Gastrocnemius medialis (tissue), 4 donors: ENCODE data around the gene GRID2. TPM values are rescaled to one million over a fixed set of nuclear protein-coding genes. Genes with fewer than 3 reads are reported as not detected.

ENCODE experiments used
- ATAC-seq, 2 donors: fragments of 150-250 bp; one replicate each; pipeline ENCODE4 v1.9.1; 2016
- DNase-seq, 2 donors: peaks; one replicate each; pipeline ENCODE4 v3.0.0-alpha.2; 2019
- H3K27ac ChIP-seq, 4 donors: fragments of 200-600 bp; sonication (generic); 1 replicate in 1 of 4; 2 replicates in 3 of 4; pipeline ENCODE4 v1.5.1; 2016 to 2018; ENCODE audit warnings: mild to moderate bottlenecking in 2 of 4, moderate library complexity in 1 of 4
- H3K27me3 ChIP-seq, 3 donors: fragments of 200-600 bp; sonication (generic) in 2 of 3; 1 replicate in 1 of 3; 2 replicates in 2 of 3; pipeline versions ENCODE4 v1.5.1 to v1.6.0; 2016 to 2019; ENCODE audit warnings: mild to moderate bottlenecking in 1 of 3, moderate library complexity in 1 of 3
- H3K36me3 ChIP-seq, 2 donors: fragments of 200-600 bp; sonication (generic) in 1 of 2; one replicate each; pipeline ENCODE4 v1.5.1; 2017 to 2018
- H3K4me1 ChIP-seq, 2 donors: fragments of 200-600 bp; sonication (generic) in 1 of 2; one replicate each; pipeline ENCODE4 v1.5.1; 2016 to 2017; ENCODE audit warnings: mild to moderate bottlenecking in 2 of 2
- H3K4me3 ChIP-seq, 4 donors: fragments of 200-600 bp; sonication (generic) in 3 of 4; 1 replicate in 1 of 4; 2 replicates in 3 of 4; pipeline ENCODE4 v1.5.1; 2016 to 2019; ENCODE audit warnings: mild to moderate bottlenecking in 2 of 4
- H3K9me3 ChIP-seq, 3 donors: fragments of 200-600 bp; sonication (generic) in 2 of 3; 1 replicate in 1 of 3; 2 replicates in 2 of 3; pipeline ENCODE4 v1.5.1; 2016 to 2019
- CTCF ChIP-seq, 5 experiments: fragments of 450-650 bp in 3 of 5; fragments of 200-600 bp in 2 of 5; sonication (generic) in 2 of 5; IDR thresholded peaks in 4 of 5; conservative IDR thresholded peaks in 1 of 5; 1 replicate in 4 of 5; 2 replicates in 1 of 5; pipeline ENCODE4 v1.5.1; 2016 to 2019; ENCODE audit warnings: antibody characterized with exemption in 5 of 5, mild to moderate bottlenecking in 3 of 5, moderate library complexity in 3 of 5
- POLR2A ChIP-seq, 2 donors: fragments of 450-650 bp; IDR thresholded peaks; one replicate each; pipeline ENCODE4 v1.6.1; 2017; ENCODE audit warnings: antibody characterized with exemption in 2 of 2, mild to moderate bottlenecking in 2 of 2, moderate library complexity in 2 of 2
- in situ Hi-C, 4 donors: fragments of 200-750 bp; cut with MboI; loops; one replicate each; pipeline versions ENCODE4 v1.15.0 to v1.8.0; 2017; ENCODE audit warnings: low sequenced_read_pairs in 4 of 4
- intact Hi-C: fragments of 100-400 bp; cut with DNase I; formaldehyde crosslinking; loops from one replicate; pipeline ENCODE4 v1.15.1; 2023; ENCODE audit warnings: low total_unique reads
- total RNA-seq, 4 donors: library from RNA; depleted of rRNA; stranded (reverse); fragments of >200 nt; gene quantifications; one replicate each; pipeline versions ENCODE4 v1.1.0 to v1.2.3, GENCODE V29; 2016

The GRID2 gene
- total RNA-seq, 4 donors from 2014 or later, result not detected

GRCh38 chr4:93756101-93756500, 1452.3 kb downstream of the GRID2 start:
- intact Hi-C loops, result no loop called here
- Histone ChIP-seq H3K27me3 (no peaks in the 10 kb centered on the region), H3K4me3 (no peak overlapping the region), H3K36me3 (no peaks in the 10 kb centered on the region), H3K4me1 (no peaks in the 10 kb centered on the region), H3K27ac (no peak overlapping the region), H3K9me3 (no peaks in the 10 kb centered on the region)
- TF ChIP-seq CTCF (IDR thresholded peaks at IDR 0.05 in 4 of 5, conservative IDR thresholded peaks at IDR 0.05 in 1 of 5) (no peak), POLR2A (IDR thresholded peaks at IDR 0.05) (no peak)
- in situ Hi-C loops, result no loop called here
- ATAC-seq (no peak), DNase-seq (no peak)

- Histone ChIP-seq H3K4me1 (no peaks in the 10 kb centered on the region), H3K27me3 (no peaks in the 10 kb centered on the region), H3K36me3 (no peaks in the 10 kb centered on the region), H3K9me3 (no peaks in the 10 kb centered on the region), H3K4me3 (no peak overlapping the region), H3K27ac (no peak overlapping the region)
- ATAC-seq, result peak in 1 of 2 donors; percentile 36
- intact Hi-C loops (no loop called here), in situ Hi-C loops (no loop called here)
- no peak for DNase-seq
- TF ChIP-seq CTCF (IDR thresholded peaks at IDR 0.05 in 4 of 5, conservative IDR thresholded peaks at IDR 0.05 in 1 of 5) (no peak), POLR2A (IDR thresholded peaks at IDR 0.05) (no peak)
Observed at GRCh38 chr4:93759506-93759905, 1455.7 kb downstream of the GRID2 start.

- in situ Hi-C loops, result no loop called here
Observed at GRCh38 chr4:93760284-93760683, 1456.5 kb downstream of the GRID2 start.

DNA sequence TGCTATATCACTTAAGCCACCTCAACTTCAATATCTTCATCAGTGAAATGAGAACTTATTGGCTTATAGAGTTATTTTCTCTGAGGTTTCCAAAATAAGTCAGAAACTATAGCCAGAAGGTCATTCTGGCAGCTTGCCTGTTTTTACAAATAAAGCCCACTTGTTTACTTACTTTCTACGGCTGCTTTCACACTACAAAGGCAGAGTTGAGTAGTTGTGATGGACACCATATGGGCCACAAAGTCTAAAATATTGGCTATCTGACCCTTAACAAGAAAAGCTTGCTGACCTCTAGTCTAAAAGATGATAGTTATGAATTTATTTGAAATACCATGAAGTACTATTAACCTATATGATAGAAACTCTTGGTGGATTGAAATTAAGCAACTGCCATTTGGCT, 1457.5 kb downstream of the GRID2 start:
- intact Hi-C loops, result no loop called here
- Histone ChIP-seq H3K9me3 (no peaks in the 10 kb centered on the region), H3K4me3 (no peak overlapping the region), H3K27me3 (no peaks in the 10 kb centered on the region), H3K36me3 (no peaks in the 10 kb centered on the region), H3K4me1 (no peaks in the 10 kb centered on the region), H3K27ac (no peak overlapping the region)
- ATAC-seq (no peak), DNase-seq (no peak)
- in situ Hi-C loops, result no loop called here
- TF ChIP-seq CTCF (IDR thresholded peaks at IDR 0.05 in 4 of 5, conservative IDR thresholded peaks at IDR 0.05 in 1 of 5), result no peak
- no peak for TF ChIP-seq POLR2A (IDR thresholded peaks at IDR 0.05)

More at GRCh38 chr4:93760284-93760683, 1456.5 kb downstream of the GRID2 start:
- no peak for DNase-seq
- ATAC-seq, result no peak
- intact Hi-C loops, result no loop called here
- Histone ChIP-seq H3K4me1 (no peaks in the 10 kb centered on the region), H3K9me3 (no peaks in the 10 kb centered on the region), H3K27me3 (no peaks in the 10 kb centered on the region), H3K4me3 (no peak overlapping the region), H3K36me3 (no peaks in the 10 kb centered on the region), H3K27ac (no peak overlapping the region)
- TF ChIP-seq POLR2A (IDR thresholded peaks at IDR 0.05) (no peak), CTCF (IDR thresholded peaks at IDR 0.05 in 4 of 5, conservative IDR thresholded peaks at IDR 0.05 in 1 of 5) (no peak)

DNA sequence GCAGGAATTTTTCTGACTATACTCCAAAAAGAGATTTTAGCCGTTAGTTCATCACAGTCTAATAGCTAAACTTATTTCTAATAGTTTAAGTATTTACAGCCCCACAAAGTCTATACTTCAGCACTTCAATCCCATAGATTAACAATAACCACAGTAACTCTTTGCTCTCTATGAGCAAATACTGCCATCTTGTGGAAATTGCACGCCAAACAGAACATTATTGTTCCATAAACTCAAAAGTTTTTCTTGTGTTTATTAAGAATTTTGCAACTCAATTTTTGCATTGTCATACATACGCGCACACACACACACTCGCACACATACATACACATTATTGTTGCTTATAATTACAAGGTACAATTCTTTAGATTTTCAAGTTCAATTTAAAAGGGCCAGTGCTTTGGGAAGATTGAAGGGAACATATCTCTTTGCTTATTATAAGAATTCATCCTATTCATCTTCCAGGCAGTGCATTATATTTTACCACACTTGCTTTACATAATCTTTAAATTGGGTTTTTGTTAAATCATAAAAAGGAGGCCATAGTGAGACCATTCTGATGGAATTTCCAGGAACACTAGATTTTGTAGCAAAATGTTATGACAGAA, 1461.0 kb downstream of the GRID2 start:
- Histone ChIP-seq H3K27me3 (no peaks in the 10 kb centered on the region), H3K4me1 (no peaks in the 10 kb centered on the region), H3K36me3 (no peaks in the 10 kb centered on the region), H3K27ac (no peak overlapping the region), H3K9me3 (no peaks in the 10 kb centered on the region), H3K4me3 (no peak overlapping the region)
- intact Hi-C loops, result no loop called here
- ATAC-seq, result no peak
- no peak for TF ChIP-seq POLR2A (IDR thresholded peaks at IDR 0.05)
- peak in 4 of 5 experiments; percentile 39 to 66 (median 53) for TF ChIP-seq CTCF (IDR thresholded peaks at IDR 0.05 in 4 of 5, conservative IDR thresholded peaks at IDR 0.05 in 1 of 5)
- no peak for DNase-seq
- in situ Hi-C loops, result no loop called here
